HepG2 (cell line): ENCODE results near the gene BTG2.

Experiments used
- EZH2 ChIP-seq: conservative IDR thresholded peaks from 2 replicates; pipeline ENCODE4 v1.6.1; 2012; ENCODE audit warnings: mild to moderate bottlenecking, low read depth, low read length, moderate library complexity
- TF ChIP-seq, protein P1 (sequence below): sonication (generic); formaldehyde crosslinking; IDR thresholded peaks from 2 replicates; pipeline ENCODE4 v1.4.0; 2020; ENCODE audit warnings: mild to moderate bottlenecking, missing genetic modification reagents, borderline replicate concordance

DNA sequence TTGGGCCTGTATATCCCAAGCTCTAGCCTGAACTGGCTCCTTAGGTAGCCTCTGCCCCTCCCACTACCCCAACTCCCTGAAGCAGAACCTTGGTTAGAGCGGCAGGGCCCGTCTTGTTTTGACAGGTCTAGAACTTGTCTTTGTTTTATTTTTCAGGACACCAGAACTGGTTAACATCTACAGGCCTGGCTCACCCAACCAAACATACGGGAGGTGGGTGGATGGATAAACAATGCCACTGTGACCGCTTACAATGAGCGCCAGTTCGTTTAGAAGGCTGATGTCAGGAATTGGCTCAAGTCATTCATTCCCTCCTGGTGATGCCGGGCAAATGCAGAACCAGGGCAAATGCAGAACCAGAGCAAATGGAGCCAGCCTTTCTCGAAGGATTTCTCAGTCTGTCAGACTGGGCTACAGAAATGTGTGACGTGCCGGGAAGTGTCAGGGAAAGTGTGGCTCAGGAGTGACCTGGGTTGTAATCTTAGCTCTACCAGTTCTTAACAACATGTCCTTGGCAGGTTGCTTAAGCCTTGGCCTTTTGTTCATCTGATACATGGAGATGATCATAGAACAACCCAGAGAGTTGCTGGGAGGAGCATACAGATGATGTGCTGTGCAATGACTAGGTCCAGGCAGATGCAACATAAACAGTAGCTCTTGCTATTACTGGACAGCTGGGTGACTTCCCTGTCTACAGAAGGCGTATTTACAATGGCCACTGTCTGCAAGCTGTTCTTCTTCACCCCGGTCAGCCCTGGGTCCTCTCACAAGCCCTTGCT lies 30.5 kb upstream of the BTG2 start:
- no peak for TF ChIP-seq EZH2
- TF ChIP-seq, protein P1, sequence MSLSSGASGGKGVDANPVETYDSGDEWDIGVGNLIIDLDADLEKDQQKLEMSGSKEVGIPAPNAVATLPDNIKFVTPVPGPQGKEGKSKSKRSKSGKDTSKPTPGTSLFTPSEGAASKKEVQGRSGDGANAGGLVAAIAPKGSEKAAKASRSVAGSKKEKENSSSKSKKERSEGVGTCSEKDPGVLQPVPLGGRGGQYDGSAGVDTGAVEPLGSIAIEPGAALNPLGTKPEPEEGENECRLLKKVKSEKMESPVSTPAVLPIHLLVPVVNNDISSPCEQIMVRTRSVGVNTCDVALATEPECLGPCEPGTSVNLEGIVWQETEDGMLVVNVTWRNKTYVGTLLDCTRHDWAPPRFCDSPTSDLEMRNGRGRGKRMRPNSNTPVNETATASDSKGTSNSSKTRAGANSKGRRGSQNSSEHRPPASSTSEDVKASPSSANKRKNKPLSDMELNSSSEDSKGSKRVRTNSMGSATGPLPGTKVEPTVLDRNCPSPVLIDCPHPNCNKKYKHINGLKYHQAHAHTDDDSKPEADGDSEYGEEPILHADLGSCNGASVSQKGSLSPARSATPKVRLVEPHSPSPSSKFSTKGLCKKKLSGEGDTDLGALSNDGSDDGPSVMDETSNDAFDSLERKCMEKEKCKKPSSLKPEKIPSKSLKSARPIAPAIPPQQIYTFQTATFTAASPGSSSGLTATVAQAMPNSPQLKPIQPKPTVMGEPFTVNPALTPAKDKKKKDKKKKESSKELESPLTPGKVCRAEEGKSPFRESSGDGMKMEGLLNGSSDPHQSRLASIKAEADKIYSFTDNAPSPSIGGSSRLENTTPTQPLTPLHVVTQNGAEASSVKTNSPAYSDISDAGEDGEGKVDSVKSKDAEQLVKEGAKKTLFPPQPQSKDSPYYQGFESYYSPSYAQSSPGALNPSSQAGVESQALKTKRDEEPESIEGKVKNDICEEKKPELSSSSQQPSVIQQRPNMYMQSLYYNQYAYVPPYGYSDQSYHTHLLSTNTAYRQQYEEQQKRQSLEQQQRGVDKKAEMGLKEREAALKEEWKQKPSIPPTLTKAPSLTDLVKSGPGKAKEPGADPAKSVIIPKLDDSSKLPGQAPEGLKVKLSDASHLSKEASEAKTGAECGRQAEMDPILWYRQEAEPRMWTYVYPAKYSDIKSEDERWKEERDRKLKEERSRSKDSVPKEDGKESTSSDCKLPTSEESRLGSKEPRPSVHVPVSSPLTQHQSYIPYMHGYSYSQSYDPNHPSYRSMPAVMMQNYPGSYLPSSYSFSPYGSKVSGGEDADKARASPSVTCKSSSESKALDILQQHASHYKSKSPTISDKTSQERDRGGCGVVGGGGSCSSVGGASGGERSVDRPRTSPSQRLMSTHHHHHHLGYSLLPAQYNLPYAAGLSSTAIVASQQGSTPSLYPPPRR (CRISPR knock-in tag), result no peak
